ENCODE measurements around the gene CPXCR1. TPM values are rescaled to one million over a fixed set of nuclear protein-coding genes. Genes with fewer than 3 reads are reported as not detected.
"Not testable (repeated sequence)": the region's sequence is repeated elsewhere in the genome, so short reads cannot be mapped to it uniquely, and the experiment has no call there.

The CPXCR1 gene
- not detected in 2 replicates for total RNA-seq
- not detected in 2 replicates for polyA plus RNA-seq
- polyA plus RNA-seq (2012): not detected in 2 replicates
- not detected in 2 replicates for polyA minus RNA-seq (ENCODE audit: low replicate concordance)

DNA sequence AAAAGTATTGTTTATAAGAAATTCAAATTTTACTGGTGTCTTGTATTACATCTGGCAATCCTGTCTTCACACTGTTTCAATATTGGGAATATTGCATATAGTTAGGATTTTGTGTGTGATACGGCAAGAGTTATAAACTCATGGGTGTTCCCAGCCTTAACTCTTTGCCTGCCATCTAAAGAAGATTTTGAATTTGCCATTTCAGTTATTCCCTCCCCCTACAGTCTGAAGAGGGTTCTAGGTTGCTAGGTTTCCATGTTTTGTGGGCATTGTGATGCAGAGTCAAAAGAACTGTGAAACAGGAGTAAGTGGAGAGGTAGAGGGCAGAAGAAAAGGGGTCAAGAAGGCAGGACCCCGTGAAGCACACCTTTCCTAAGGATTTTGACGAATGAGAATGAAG is at the start of gene CPXCR1:
Gene CPXCR1, plus strand, starts transcription at position 301 of the 400 bp plus-strand sequence. CDS start 6,190 bp downstream, outside the sequence.
- Histone ChIP-seq H3K9ac (ENCODE audit: insufficient read depth, low read length) (no peak within 1 kb of the TSS), H2AFZ (ENCODE audit: low read length) (no peak within 1 kb of the TSS), H4K20me1 (ENCODE audit: control insufficient read depth, extremely low read depth, insufficient read depth, low read length) (no peaks in the 10 kb centered on the region), H3K36me3 (ENCODE audit: control insufficient read depth, insufficient read depth, low read length) (no peaks in the 10 kb centered on the region), H3K27ac (ENCODE audit: insufficient read depth, low read length) (no peak within 1 kb of the TSS), H3K4me2 (ENCODE audit: extremely low read depth, insufficient read depth, low read length) (no peak within 1 kb of the TSS), H3K27me3 (ENCODE audit: control insufficient read depth, insufficient read depth, low read length) (no peaks in the 10 kb centered on the region), H3K4me3 (replicated peaks in 1 of 4; ENCODE audit: control extremely low read depth in 1 of 4, insufficient read depth in 1 of 4, low read depth in 3 of 4, low read length in 4 of 4) (no peak within 1 kb of the TSS), H3K79me2 (ENCODE audit: control insufficient read depth, insufficient read depth, low read length) (no peaks in the 10 kb centered on the region), H3K4me1 (ENCODE audit: control insufficient read depth, extremely low read depth, insufficient read depth, low read length) (no peaks in the 10 kb centered on the region), H3K9me3 (ENCODE audit: control insufficient read depth, insufficient read depth, low read depth, low read length) (no peaks in the 10 kb centered on the region)
- no peak for DNase-seq (ENCODE audit: low read depth in 2 of 2)
- no peak for TF ChIP-seq EZH2 (IDR thresholded peaks at IDR 0.05; ENCODE audit: low read length, missing control alignments)
- TF ChIP-seq, protein P1, sequence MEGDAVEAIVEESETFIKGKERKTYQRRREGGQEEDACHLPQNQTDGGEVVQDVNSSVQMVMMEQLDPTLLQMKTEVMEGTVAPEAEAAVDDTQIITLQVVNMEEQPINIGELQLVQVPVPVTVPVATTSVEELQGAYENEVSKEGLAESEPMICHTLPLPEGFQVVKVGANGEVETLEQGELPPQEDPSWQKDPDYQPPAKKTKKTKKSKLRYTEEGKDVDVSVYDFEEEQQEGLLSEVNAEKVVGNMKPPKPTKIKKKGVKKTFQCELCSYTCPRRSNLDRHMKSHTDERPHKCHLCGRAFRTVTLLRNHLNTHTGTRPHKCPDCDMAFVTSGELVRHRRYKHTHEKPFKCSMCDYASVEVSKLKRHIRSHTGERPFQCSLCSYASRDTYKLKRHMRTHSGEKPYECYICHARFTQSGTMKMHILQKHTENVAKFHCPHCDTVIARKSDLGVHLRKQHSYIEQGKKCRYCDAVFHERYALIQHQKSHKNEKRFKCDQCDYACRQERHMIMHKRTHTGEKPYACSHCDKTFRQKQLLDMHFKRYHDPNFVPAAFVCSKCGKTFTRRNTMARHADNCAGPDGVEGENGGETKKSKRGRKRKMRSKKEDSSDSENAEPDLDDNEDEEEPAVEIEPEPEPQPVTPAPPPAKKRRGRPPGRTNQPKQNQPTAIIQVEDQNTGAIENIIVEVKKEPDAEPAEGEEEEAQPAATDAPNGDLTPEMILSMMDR (conservative IDR thresholded peaks at IDR 0.05 in 1 of 2, IDR thresholded peaks at IDR 0.05 in 1 of 2; ENCODE audit: low read depth in 1 of 2, low read length in 2 of 2): no peak

DNA sequence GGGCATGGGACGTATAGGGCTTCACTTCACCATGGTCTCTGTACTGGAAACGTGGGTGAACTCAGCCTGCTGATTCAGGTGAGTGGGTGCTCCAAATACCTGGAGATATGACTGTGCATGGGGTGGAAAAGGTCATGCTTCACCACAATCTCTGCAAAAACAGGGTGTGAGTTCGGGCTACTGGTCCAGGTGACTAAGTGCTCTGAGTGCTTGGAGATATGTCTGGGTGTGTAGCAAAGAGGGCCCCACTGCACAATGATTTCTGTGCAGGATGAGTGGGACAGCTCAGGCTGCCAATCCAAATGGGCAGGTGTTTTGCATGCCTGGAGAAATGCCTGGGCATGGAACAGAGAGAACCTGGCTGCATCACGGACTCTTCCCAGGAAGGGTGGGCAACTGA is 11.2 kb upstream of the CPXCR1 start:
- H3K27ac ChIP-seq (ENCODE audit: insufficient read depth, low read length): no peak overlapping the region
- H3K79me2 ChIP-seq (ENCODE audit: control insufficient read depth, insufficient read depth, low read length): no peaks in the 10 kb centered on the region
- no peak overlapping the region for H3K9ac ChIP-seq (ENCODE audit: insufficient read depth, low read length)
- H3K4me3 ChIP-seq (replicated peaks in 1 of 4; ENCODE audit: control extremely low read depth in 1 of 4, insufficient read depth in 1 of 4, low read depth in 3 of 4, low read length in 4 of 4): no peak overlapping the region
- no peak overlapping the region for H2AFZ ChIP-seq (ENCODE audit: low read length)
- no peak overlapping the region for H3K4me2 ChIP-seq (ENCODE audit: extremely low read depth, insufficient read depth, low read length)
- H3K27me3 ChIP-seq (ENCODE audit: control insufficient read depth, insufficient read depth, low read length): no peaks in the 10 kb centered on the region
- TF ChIP-seq, protein P1 (conservative IDR thresholded peaks at IDR 0.05 in 1 of 2, IDR thresholded peaks at IDR 0.05 in 1 of 2; ENCODE audit: low read depth in 1 of 2, low read length in 2 of 2): no peak
- no peak for TF ChIP-seq EZH2 (IDR thresholded peaks at IDR 0.05; ENCODE audit: low read length, missing control alignments)
- no peaks in the 10 kb centered on the region for H4K20me1 ChIP-seq (ENCODE audit: control insufficient read depth, extremely low read depth, insufficient read depth, low read length)
- no peaks in the 10 kb centered on the region for H3K4me1 ChIP-seq (ENCODE audit: control insufficient read depth, extremely low read depth, insufficient read depth, low read length)
- H3K9me3 ChIP-seq (ENCODE audit: control insufficient read depth, insufficient read depth, low read depth, low read length): no peaks in the 10 kb centered on the region
- H3K36me3 ChIP-seq (ENCODE audit: control insufficient read depth, insufficient read depth, low read length): no peaks in the 10 kb centered on the region
- no peak for DNase-seq (ENCODE audit: low read depth in 2 of 2)

DNA sequence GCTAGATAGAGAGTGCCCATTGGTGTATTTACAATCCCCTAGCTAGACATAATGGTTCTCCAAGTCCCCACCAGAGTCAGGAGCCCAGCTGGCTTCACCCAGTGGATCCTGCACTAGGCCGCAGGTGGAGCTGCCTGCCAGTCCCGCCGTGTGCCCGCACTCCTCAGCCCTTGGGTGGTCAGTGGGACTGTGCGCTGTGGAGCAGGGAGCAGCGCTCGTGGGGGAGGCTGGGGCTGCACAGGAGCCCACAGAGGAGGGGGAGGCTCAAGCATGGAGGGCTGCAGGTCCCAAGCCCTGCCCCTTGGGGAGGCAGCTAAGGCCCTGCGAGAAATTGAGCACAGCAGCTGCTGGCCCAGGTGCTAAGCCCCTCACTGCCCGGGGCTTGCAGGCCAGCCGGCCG is 810 bp upstream of the CPXCR1 start:
- not testable (repeated sequence) for H3K36me3 ChIP-seq (ENCODE audit: control insufficient read depth, insufficient read depth, low read length); H3K79me2 ChIP-seq (ENCODE audit: control insufficient read depth, insufficient read depth, low read length); H3K4me1 ChIP-seq (ENCODE audit: control insufficient read depth, extremely low read depth, insufficient read depth, low read length); H2AFZ ChIP-seq (ENCODE audit: low read length); H3K27me3 ChIP-seq (ENCODE audit: control insufficient read depth, insufficient read depth, low read length); H4K20me1 ChIP-seq (ENCODE audit: control insufficient read depth, extremely low read depth, insufficient read depth, low read length); DNase-seq (ENCODE audit: low read depth in 2 of 2); H3K4me2 ChIP-seq (ENCODE audit: extremely low read depth, insufficient read depth, low read length); H3K27ac ChIP-seq (ENCODE audit: insufficient read depth, low read length); H3K9me3 ChIP-seq (ENCODE audit: control insufficient read depth, insufficient read depth, low read depth, low read length); H3K4me3 ChIP-seq (replicated peaks in 1 of 4; ENCODE audit: control extremely low read depth in 1 of 4, insufficient read depth in 1 of 4, low read depth in 3 of 4, low read length in 4 of 4); H3K9ac ChIP-seq (ENCODE audit: insufficient read depth, low read length)

DNA sequence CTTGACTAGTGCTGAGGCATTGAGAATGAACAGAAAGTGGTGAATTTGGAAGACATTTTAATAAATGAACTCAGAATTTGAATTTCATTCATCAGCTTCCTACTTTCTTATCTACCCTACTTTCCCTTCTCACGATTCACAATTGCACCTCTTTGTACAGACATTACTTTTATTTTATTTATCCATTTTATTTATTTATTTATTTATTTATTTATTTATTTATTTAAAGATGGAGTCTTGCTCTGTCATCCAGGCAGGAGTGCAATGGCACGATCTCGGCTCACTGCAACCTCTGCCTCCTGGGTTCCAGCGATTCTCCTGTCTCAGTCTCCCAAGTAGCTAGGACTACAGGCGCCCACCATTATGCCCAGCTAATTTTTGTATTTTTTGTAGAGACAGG is 5.3 kb downstream of the CPXCR1 start:
- H3K79me2 ChIP-seq (ENCODE audit: control insufficient read depth, insufficient read depth, low read length); H3K27ac ChIP-seq (ENCODE audit: insufficient read depth, low read length); DNase-seq (ENCODE audit: low read depth in 2 of 2); H3K9ac ChIP-seq (ENCODE audit: insufficient read depth, low read length); H3K27me3 ChIP-seq (ENCODE audit: control insufficient read depth, insufficient read depth, low read length); H3K4me3 ChIP-seq (replicated peaks in 1 of 4; ENCODE audit: control extremely low read depth in 1 of 4, insufficient read depth in 1 of 4, low read depth in 3 of 4, low read length in 4 of 4); H3K9me3 ChIP-seq (ENCODE audit: control insufficient read depth, insufficient read depth, low read depth, low read length); H4K20me1 ChIP-seq (ENCODE audit: control insufficient read depth, extremely low read depth, insufficient read depth, low read length); H2AFZ ChIP-seq (ENCODE audit: low read length); H3K4me1 ChIP-seq (ENCODE audit: control insufficient read depth, extremely low read depth, insufficient read depth, low read length); H3K4me2 ChIP-seq (ENCODE audit: extremely low read depth, insufficient read depth, low read length); H3K36me3 ChIP-seq (ENCODE audit: control insufficient read depth, insufficient read depth, low read length): not testable (repeated sequence)

Data from fibroblast of lung (primary cell).